Caco-2 (cell line): ENCODE data around the gene KLRD1. TPM values are rescaled to one million over a fixed set of nuclear protein-coding genes. Genes with fewer than 3 reads are reported as not detected.
"Not testable (repeated sequence)": the region's sequence is repeated elsewhere in the genome, so short reads cannot be mapped to it uniquely, and the experiment has no call there.

Experiments
- BruUV-seq: library from RNA; stranded (reverse); fragments of 400-500 nt; replicated peaks from 2 replicates; lab custom pipeline; 2021; lab: Mats Ljungman, UMichigan
- CTCF ChIA-PET: fragments of 300-600 bp; sonication (Branson Sonifier 250); formaldehyde crosslinking; loops from one replicate; lab custom pipeline; 2022; ENCODE audit warnings: antibody characterized with exemption; lab: Charles Lee
- POLR2A ChIA-PET: fragments of 300-600 bp; sonication (Branson Sonifier 250); formaldehyde crosslinking; loops from one replicate; lab custom pipeline; 2022; ENCODE audit warnings: antibody characterized with exemption; lab: Charles Lee
- DNase-seq, 2 experiments: peaks; one replicate each; pipeline versions ENCODE4 v3.0.0 to v3.0.0-alpha.2; 2020 to 2022
- H3K27me3 ChIP-seq: replicated peaks from 2 replicates; pipeline ENCODE4 v1.6.0; 2011; ENCODE audit warnings: low read length; ENCODE audit not compliant: control insufficient read depth, insufficient read depth
- H3K36me3 ChIP-seq: 2 replicates; pipeline ENCODE4 v1.5.1; 2011; ENCODE audit warnings: low read length; ENCODE audit not compliant: control insufficient read depth, insufficient read depth
- H3K4me1 ChIP-seq: fragments of 250-450 bp; sonication (Bioruptor Pico); 2 replicates; pipeline ENCODE4 v1.5.1; 2020; ENCODE audit warnings: mild to moderate bottlenecking
- H3K4me3 ChIP-seq: 2 replicates; pipeline ENCODE4 v1.5.1; 2011; ENCODE audit warnings: low read depth, mild to moderate bottlenecking, control low read depth, low read length
- H3K9me3 ChIP-seq: fragments of 250-450 bp; sonication (Bioruptor Pico); 2 replicates; pipeline ENCODE4 v1.5.1; 2020; ENCODE audit warnings: mild to moderate bottlenecking, moderate library complexity
- H3K27ac Mint-ChIP-seq: one replicate; pipeline ENCODE4 v1.8.0; 2022; ENCODE audit warnings: mixed read lengths; ENCODE audit not compliant: unreplicated experiment
- H3K27me3 Mint-ChIP-seq: one replicate; pipeline ENCODE4 v1.8.0; 2022; ENCODE audit warnings: mixed read lengths; ENCODE audit not compliant: insufficient read depth, unreplicated experiment
- H3K36me3 Mint-ChIP-seq: one replicate; pipeline ENCODE4 v1.8.0; 2022; ENCODE audit warnings: mild to moderate bottlenecking, mixed read lengths; ENCODE audit not compliant: insufficient read depth, unreplicated experiment
- H3K4me1 Mint-ChIP-seq: one replicate; pipeline ENCODE4 v1.8.0; 2022; ENCODE audit warnings: low read depth, mixed read lengths; ENCODE audit not compliant: unreplicated experiment
- H3K4me3 Mint-ChIP-seq: one replicate; pipeline ENCODE4 v1.8.0; 2022; ENCODE audit warnings: mild to moderate bottlenecking, moderate library complexity, mixed read lengths; ENCODE audit not compliant: unreplicated experiment
- H3K9me3 Mint-ChIP-seq: one replicate; pipeline ENCODE4 v1.8.0; 2022; ENCODE audit warnings: mixed read lengths; ENCODE audit not compliant: unreplicated experiment
- intact Hi-C: fragments of 100-400 bp; cut with micrococcal nuclease; formaldehyde crosslinking; loops from one replicate; pipeline ENCODE4 v1.10.0; 2022; ENCODE audit not compliant: unreplicated experiment
- total RNA-seq: library from RNA; stranded (reverse); gene quantifications from 2 replicates; pipeline ENCODE4 v1.2.3, GENCODE V29; 2022
- TF ChIP-seq, protein P1 (sequence below), 2 experiments: fragments of 200-600 bp in 1 of 2; IDR thresholded peaks; 1 replicate in 1 of 2; 2 replicates in 1 of 2; pipeline versions ENCODE4 v1.5.1 to v1.8.0; 2011 to 2022; ENCODE audit warnings: antibody characterized with exemption in 1 of 2, control low read depth in 1 of 2, inconsistent platforms in 1 of 2, low read depth in 1 of 2, low read length in 1 of 2, mild to moderate bottlenecking in 1 of 2, moderate library complexity in 1 of 2; ENCODE audit not compliant: insufficient read depth in 1 of 2, severe bottlenecking in 1 of 2, unreplicated experiment in 1 of 2

Gene KLRD1
- total RNA-seq, 1 experiment from 2014 or later, result 0.05 TPM

DNA sequence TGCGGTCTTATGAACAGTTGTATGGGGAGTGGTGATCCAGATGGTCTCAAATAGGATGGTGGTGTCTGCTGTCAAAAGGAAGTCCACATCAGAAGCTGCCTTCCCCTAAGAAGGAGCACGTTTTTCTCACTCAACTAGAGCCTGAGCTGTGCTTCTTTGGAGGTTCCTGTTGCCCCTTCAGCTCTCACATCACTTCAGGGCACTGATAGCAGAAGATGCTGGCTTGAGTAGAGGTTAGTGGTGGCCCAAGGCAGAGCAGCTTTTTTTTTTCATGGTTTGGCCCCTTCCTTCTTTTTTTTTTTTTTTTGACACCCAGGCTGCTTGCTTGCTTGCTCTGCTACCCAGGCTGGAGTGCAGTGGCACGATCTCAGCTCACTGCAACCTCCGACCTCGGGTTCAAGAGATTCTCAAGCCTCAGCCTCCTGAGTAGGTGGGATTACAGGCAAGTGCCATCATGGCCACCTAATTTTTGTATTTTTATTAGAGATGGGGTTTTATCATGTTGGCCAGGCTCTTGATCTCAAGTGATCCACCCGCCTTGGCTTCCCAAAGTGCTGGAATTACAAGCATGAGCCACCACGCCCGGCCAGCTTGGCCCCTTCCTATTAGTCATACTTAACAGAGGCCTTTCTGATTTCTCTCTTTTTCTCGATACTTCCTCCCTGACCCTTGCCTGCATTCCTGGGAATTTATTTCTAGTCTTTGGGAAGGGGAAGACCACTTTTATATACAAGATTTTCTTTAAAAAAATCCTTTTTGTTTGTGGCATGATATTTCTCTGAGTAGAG, 31.6 kb downstream of the KLRD1 start:
- DNase-seq, result no peak
- H3K36me3 ChIP-seq, result no peaks in the 10 kb centered on the region
- H3K9me3 Mint-ChIP-seq, result peaks cover 17% of the 10 kb centered on the region
- peaks cover 8% of the 10 kb centered on the region; the same call in 1 of the 2 replicates for H3K4me1 ChIP-seq
- peaks cover 19% of the 10 kb centered on the region for H3K4me1 Mint-ChIP-seq
- TF ChIP-seq, protein P1, sequence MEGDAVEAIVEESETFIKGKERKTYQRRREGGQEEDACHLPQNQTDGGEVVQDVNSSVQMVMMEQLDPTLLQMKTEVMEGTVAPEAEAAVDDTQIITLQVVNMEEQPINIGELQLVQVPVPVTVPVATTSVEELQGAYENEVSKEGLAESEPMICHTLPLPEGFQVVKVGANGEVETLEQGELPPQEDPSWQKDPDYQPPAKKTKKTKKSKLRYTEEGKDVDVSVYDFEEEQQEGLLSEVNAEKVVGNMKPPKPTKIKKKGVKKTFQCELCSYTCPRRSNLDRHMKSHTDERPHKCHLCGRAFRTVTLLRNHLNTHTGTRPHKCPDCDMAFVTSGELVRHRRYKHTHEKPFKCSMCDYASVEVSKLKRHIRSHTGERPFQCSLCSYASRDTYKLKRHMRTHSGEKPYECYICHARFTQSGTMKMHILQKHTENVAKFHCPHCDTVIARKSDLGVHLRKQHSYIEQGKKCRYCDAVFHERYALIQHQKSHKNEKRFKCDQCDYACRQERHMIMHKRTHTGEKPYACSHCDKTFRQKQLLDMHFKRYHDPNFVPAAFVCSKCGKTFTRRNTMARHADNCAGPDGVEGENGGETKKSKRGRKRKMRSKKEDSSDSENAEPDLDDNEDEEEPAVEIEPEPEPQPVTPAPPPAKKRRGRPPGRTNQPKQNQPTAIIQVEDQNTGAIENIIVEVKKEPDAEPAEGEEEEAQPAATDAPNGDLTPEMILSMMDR (IDR thresholded peaks at IDR 0.05; ENCODE audit: insufficient read depth in 1 of 2, low read depth in 1 of 2, low read length in 1 of 2, severe bottlenecking in 1 of 2, unreplicated experiment in 1 of 2), result no peak
- H3K27ac Mint-ChIP-seq, result no peak overlapping the region
- ChIA-PET CTCF (interaction anchor here (0.6 kb wide), 1 partner anchor 1417 kb away, joined by 4 read pairs; no protein-coding TSS in a partner anchor), POLR2A (no interaction called here)
- intact Hi-C loops, result no loop called here
- H3K4me3 ChIP-seq, result no peak overlapping the region
- H3K27me3 ChIP-seq, result no peaks in the 10 kb centered on the region
- no peaks in the 10 kb centered on the region for H3K27me3 Mint-ChIP-seq
- H3K9me3 ChIP-seq, result peaks cover 14% of the 10 kb centered on the region; the same call in 1 of the 2 replicates
- no TSS peak for BruUV-seq
- no peaks in the 10 kb centered on the region for H3K36me3 Mint-ChIP-seq
- H3K4me3 Mint-ChIP-seq, result no peak overlapping the region

DNA sequence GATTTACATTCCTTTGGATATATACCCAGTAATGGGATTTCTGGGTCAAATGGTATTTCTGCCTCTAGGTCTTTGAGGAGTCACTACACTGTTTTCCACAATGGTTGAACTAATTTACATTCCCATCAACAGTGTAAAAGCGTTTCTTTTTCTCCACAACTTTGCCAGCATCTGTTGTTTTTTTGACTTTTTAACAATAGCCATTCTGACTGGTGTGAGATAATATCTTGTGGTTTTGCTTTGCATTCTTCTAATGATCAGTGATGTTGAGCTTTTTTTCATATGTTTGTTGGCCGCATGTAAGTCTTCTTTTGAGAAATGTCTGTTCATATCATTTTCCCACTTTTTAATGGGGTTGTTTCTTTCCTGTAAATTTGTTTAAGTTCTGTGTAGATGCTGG, 33.3 kb downstream of the KLRD1 start:
- H3K36me3 ChIP-seq, H3K27ac Mint-ChIP-seq, H3K4me3 Mint-ChIP-seq, H3K27me3 Mint-ChIP-seq, H3K4me3 ChIP-seq, DNase-seq, H3K36me3 Mint-ChIP-seq, BruUV-seq, intact Hi-C loops, H3K4me1 ChIP-seq, CTCF ChIA-PET, H3K27me3 ChIP-seq, POLR2A ChIA-PET: not testable (repeated sequence)
- H3K9me3 ChIP-seq, result peaks cover 14% of the 10 kb centered on the region; the same call in 1 of the 2 replicates
- peaks cover 20% of the 10 kb centered on the region for H3K9me3 Mint-ChIP-seq
- peaks cover 11% of the 10 kb centered on the region for H3K4me1 Mint-ChIP-seq

DNA sequence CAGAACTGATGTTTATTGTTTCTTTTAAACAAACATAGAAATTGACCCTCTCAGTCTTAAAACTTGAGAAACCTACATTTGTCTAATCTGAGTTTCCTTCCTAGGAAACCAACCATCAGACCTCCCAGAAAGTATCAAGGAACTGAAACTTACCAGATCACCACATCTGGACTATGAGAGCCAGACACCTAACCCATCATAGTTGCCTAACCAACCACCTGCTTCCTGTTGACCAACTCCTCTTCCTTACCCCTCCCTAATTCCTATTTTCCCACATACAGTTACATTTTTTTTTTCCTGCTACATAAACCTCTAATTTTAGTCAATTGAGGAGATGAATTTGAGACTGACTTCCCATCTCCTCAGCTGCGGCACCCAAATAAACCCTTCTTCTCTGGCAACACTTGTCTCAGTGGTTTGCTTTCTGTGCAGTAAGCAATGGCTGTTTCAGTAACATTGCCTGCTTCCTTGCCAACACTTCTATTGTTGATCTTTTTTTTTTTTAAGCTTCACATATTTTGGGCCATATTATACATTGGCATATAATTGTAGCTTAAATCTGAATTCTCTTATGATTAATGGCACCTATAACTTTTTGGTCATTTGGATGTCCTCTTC, 34.3 kb downstream of the KLRD1 start:
- no peak overlapping the region for H3K27ac Mint-ChIP-seq
- Histone ChIP-seq H3K4me3 (no peak overlapping the region), H3K36me3 (no peaks in the 10 kb centered on the region), H3K9me3 (peaks cover 14% of the 10 kb centered on the region; the same call in 1 of the 2 replicates), H3K27me3 (no peaks in the 10 kb centered on the region), H3K4me1 (peaks cover 8% of the 10 kb centered on the region; the same call in 1 of the 2 replicates)
- TF ChIP-seq, protein P1 (IDR thresholded peaks at IDR 0.05; ENCODE audit: insufficient read depth in 1 of 2, low read depth in 1 of 2, low read length in 1 of 2, severe bottlenecking in 1 of 2, unreplicated experiment in 1 of 2), result no peak
- no peaks in the 10 kb centered on the region for H3K27me3 Mint-ChIP-seq
- DNase-seq, result no peak
- intact Hi-C loops, result no loop called here
- H3K9me3 Mint-ChIP-seq, result peaks cover 23% of the 10 kb centered on the region
- H3K36me3 Mint-ChIP-seq, result no peaks in the 10 kb centered on the region
- no peak overlapping the region for H3K4me3 Mint-ChIP-seq
- BruUV-seq, result no TSS peak
- POLR2A ChIA-PET, result no interaction called here
- CTCF ChIA-PET, result no interaction called here
- peaks cover 2% of the 10 kb centered on the region for H3K4me1 Mint-ChIP-seq

DNA sequence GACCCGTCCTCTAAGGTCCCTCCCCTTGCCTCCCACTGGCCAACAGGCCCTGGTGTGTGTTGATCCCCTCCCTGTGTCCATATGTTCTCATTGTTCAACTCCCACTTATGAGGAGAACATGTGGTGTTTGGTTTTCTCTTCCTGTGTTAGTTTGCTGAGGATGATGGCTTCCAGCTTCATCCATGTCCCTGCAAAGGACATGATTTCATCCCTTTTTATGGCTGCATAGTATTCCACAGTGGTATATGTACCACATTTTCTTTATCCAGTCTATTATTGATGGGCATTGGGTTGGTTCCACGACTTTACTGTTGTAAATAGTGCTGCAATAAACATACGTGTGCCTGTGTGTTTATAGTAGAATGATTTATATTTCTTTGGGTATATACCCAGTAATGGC, 43.8 kb downstream of the KLRD1 start:
- BruUV-seq, H3K27me3 Mint-ChIP-seq, H3K9me3 ChIP-seq, H3K4me3 ChIP-seq, H3K27me3 ChIP-seq, H3K4me1 Mint-ChIP-seq, H3K4me3 Mint-ChIP-seq, DNase-seq, POLR2A ChIA-PET, intact Hi-C loops, H3K36me3 Mint-ChIP-seq, H3K27ac Mint-ChIP-seq, H3K4me1 ChIP-seq, H3K36me3 ChIP-seq, CTCF ChIA-PET: not testable (repeated sequence)
- H3K9me3 Mint-ChIP-seq, result peaks cover 46% of the 10 kb centered on the region
